Activated naive CD8-positive, alpha-beta T cell treated with anti-CD3 and anti-CD28 coated beads, Interleukin-2, amount 50 U/mL, for 24 hours (primary cell): ENCODE data around the gene DCBLD2.

ENCODE experiments used
- ATAC-seq: fragments of 150-1000 bp; cut with Tn5 transposase; one replicate; pipeline ENCODE4 v1.10.0; 2021
- DNase-seq: peaks from one replicate; pipeline ENCODE4 v3.0.0; 2021
- H3K27ac Mint-ChIP-seq: one replicate; pipeline ENCODE4 v1.8.0; 2021; ENCODE audit warnings: mild to moderate bottlenecking, mixed read lengths
- H3K27me3 Mint-ChIP-seq: one replicate; pipeline ENCODE4 v1.8.0; 2021; ENCODE audit warnings: mixed read lengths
- H3K36me3 Mint-ChIP-seq: one replicate; pipeline ENCODE4 v1.8.0; 2021; ENCODE audit warnings: low read depth, mixed read lengths
- H3K4me1 Mint-ChIP-seq: one replicate; pipeline ENCODE4 v1.8.0; 2021; ENCODE audit warnings: mixed read lengths
- H3K4me3 Mint-ChIP-seq: one replicate; pipeline ENCODE4 v1.8.0; 2021; ENCODE audit warnings: mild to moderate bottlenecking, moderate library complexity, mixed read lengths
- H3K9me3 Mint-ChIP-seq: one replicate; pipeline ENCODE4 v1.8.0; 2021; ENCODE audit warnings: mixed read lengths

Gene DCBLD2

GRCh38 chr3:98829246-98829832 is 72.2 kb downstream of the DCBLD2 start:
- H3K4me3 Mint-ChIP-seq: no peak overlapping the region
- H3K4me1 Mint-ChIP-seq: no peaks in the 10 kb centered on the region
- DNase-seq (no peak), ATAC-seq (no peak)
- H3K9me3 Mint-ChIP-seq: peaks cover 8% of the 10 kb centered on the region
- H3K27ac Mint-ChIP-seq: no peak overlapping the region
- no peaks in the 10 kb centered on the region for H3K36me3 Mint-ChIP-seq
- no peaks in the 10 kb centered on the region for H3K27me3 Mint-ChIP-seq

- no peak for ATAC-seq
- Mint-ChIP-seq H3K27me3 (no peaks in the 10 kb centered on the region), H3K9me3 (peaks cover 8% of the 10 kb centered on the region), H3K36me3 (no peaks in the 10 kb centered on the region), H3K4me3 (no peak overlapping the region), H3K27ac (no peak overlapping the region), H3K4me1 (no peaks in the 10 kb centered on the region)
- DNase-seq: no peak
Observed at GRCh38 chr3:98827221-98827920, 74.1 kb downstream of the DCBLD2 start.

- DNase-seq: no peak
- ATAC-seq: no peak
- no peak overlapping the region for H3K4me3 Mint-ChIP-seq
- H3K4me1 Mint-ChIP-seq: no peaks in the 10 kb centered on the region
- no peak overlapping the region for H3K27ac Mint-ChIP-seq
- H3K9me3 Mint-ChIP-seq: no peaks in the 10 kb centered on the region
- no peaks in the 10 kb centered on the region for H3K36me3 Mint-ChIP-seq
- H3K27me3 Mint-ChIP-seq: no peaks in the 10 kb centered on the region
Observed at GRCh38 chr3:98826126-98826525, 75.4 kb downstream of the DCBLD2 start.

GRCh38 chr3:98824256-98824655 is 77.2 kb downstream of the DCBLD2 start:
- no peak overlapping the region for H3K27ac Mint-ChIP-seq
- H3K4me1 Mint-ChIP-seq: no peaks in the 10 kb centered on the region
- H3K9me3 Mint-ChIP-seq: no peaks in the 10 kb centered on the region
- no peaks in the 10 kb centered on the region for H3K36me3 Mint-ChIP-seq
- no peak for ATAC-seq
- no peaks in the 10 kb centered on the region for H3K27me3 Mint-ChIP-seq
- DNase-seq: no peak
- no peak overlapping the region for H3K4me3 Mint-ChIP-seq

GRCh38 chr3:98823791-98824190 is 77.7 kb downstream of the DCBLD2 start:
- DNase-seq: no peak

GRCh38 chr3:98821063-98821462 is 80.4 kb downstream of the DCBLD2 start:
- DNase-seq: no peak
- Mint-ChIP-seq H3K9me3 (no peaks in the 10 kb centered on the region), H3K27me3 (no peaks in the 10 kb centered on the region), H3K36me3 (no peaks in the 10 kb centered on the region), H3K4me1 (no peaks in the 10 kb centered on the region), H3K27ac (no peak overlapping the region), H3K4me3 (no peak overlapping the region)
- no peak for ATAC-seq

More at GRCh38 chr3:98823791-98824190, 77.7 kb downstream of the DCBLD2 start:
- ATAC-seq: no peak
- Mint-ChIP-seq H3K4me1 (no peaks in the 10 kb centered on the region), H3K4me3 (no peak overlapping the region), H3K9me3 (no peaks in the 10 kb centered on the region), H3K27me3 (no peaks in the 10 kb centered on the region), H3K27ac (no peak overlapping the region), H3K36me3 (no peaks in the 10 kb centered on the region)

- no peaks in the 10 kb centered on the region for H3K27me3 Mint-ChIP-seq
- no peak for DNase-seq
- no peaks in the 10 kb centered on the region for H3K36me3 Mint-ChIP-seq
- no peak overlapping the region for H3K27ac Mint-ChIP-seq
- ATAC-seq: peak; percentile 63
- H3K9me3 Mint-ChIP-seq: no peaks in the 10 kb centered on the region
- no peaks in the 10 kb centered on the region for H3K4me1 Mint-ChIP-seq
- no peak overlapping the region for H3K4me3 Mint-ChIP-seq
Observed at GRCh38 chr3:98817547-98818041, 83.9 kb downstream of the DCBLD2 start.

GRCh38 chr3:98814817-98815420 is 86.6 kb downstream of the DCBLD2 start:
- Mint-ChIP-seq H3K27ac (no peak overlapping the region), H3K4me1 (no peaks in the 10 kb centered on the region), H3K27me3 (no peaks in the 10 kb centered on the region), H3K9me3 (no peaks in the 10 kb centered on the region), H3K36me3 (no peaks in the 10 kb centered on the region), H3K4me3 (no peak overlapping the region)
- ATAC-seq: no peak
- DNase-seq: no peak

GRCh38 chr3:98812851-98813374 is 88.6 kb downstream of the DCBLD2 start:
- no peak for DNase-seq
- H3K27ac Mint-ChIP-seq: no peak overlapping the region
- no peak overlapping the region for H3K4me3 Mint-ChIP-seq
- no peaks in the 10 kb centered on the region for H3K27me3 Mint-ChIP-seq
- peaks cover 3% of the 10 kb centered on the region for H3K4me1 Mint-ChIP-seq
- no peaks in the 10 kb centered on the region for H3K9me3 Mint-ChIP-seq
- H3K36me3 Mint-ChIP-seq: no peaks in the 10 kb centered on the region
- ATAC-seq: no peak

GRCh38 chr3:98811048-98811447 is 90.4 kb downstream of the DCBLD2 start:
- H3K9me3 Mint-ChIP-seq: no peaks in the 10 kb centered on the region
- ATAC-seq (no peak), DNase-seq (no peak)
- H3K27me3 Mint-ChIP-seq: no peaks in the 10 kb centered on the region
- H3K36me3 Mint-ChIP-seq: no peaks in the 10 kb centered on the region
- H3K27ac Mint-ChIP-seq: no peak overlapping the region
- H3K4me3 Mint-ChIP-seq: no peak overlapping the region
- peaks cover 3% of the 10 kb centered on the region for H3K4me1 Mint-ChIP-seq

- Mint-ChIP-seq H3K4me3 (no peak overlapping the region), H3K9me3 (no peaks in the 10 kb centered on the region), H3K36me3 (peaks cover 3% of the 10 kb centered on the region), H3K4me1 (peaks cover 3% of the 10 kb centered on the region), H3K27ac (no peak overlapping the region), H3K27me3 (no peaks in the 10 kb centered on the region)
- no peak for DNase-seq
- no peak for ATAC-seq
Observed at GRCh38 chr3:98809557-98809956, 91.9 kb downstream of the DCBLD2 start.

GRCh38 chr3:98808071-98808470 is 93.4 kb downstream of the DCBLD2 start:
- H3K4me1 Mint-ChIP-seq: peaks cover 3% of the 10 kb centered on the region
- ATAC-seq: no peak
- H3K36me3 Mint-ChIP-seq: peaks cover 6% of the 10 kb centered on the region
- no peaks in the 10 kb centered on the region for H3K9me3 Mint-ChIP-seq
- DNase-seq: no peak
- no peak overlapping the region for H3K4me3 Mint-ChIP-seq
- no peaks in the 10 kb centered on the region for H3K27me3 Mint-ChIP-seq
- no peak overlapping the region for H3K27ac Mint-ChIP-seq

GRCh38 chr3:98807561-98807960 is 93.9 kb downstream of the DCBLD2 start:
- H3K4me3 Mint-ChIP-seq: no peak overlapping the region
- peaks cover 6% of the 10 kb centered on the region for H3K36me3 Mint-ChIP-seq
- DNase-seq (no peak), ATAC-seq (no peak)
- no peaks in the 10 kb centered on the region for H3K9me3 Mint-ChIP-seq
- H3K4me1 Mint-ChIP-seq: peaks cover 3% of the 10 kb centered on the region
- no peak overlapping the region for H3K27ac Mint-ChIP-seq
- no peaks in the 10 kb centered on the region for H3K27me3 Mint-ChIP-seq

GRCh38 chr3:98807011-98807410 is 94.5 kb downstream of the DCBLD2 start:
- H3K4me1 Mint-ChIP-seq: peaks cover 3% of the 10 kb centered on the region
- ATAC-seq (no peak), DNase-seq (no peak)
- no peak overlapping the region for H3K27ac Mint-ChIP-seq
- no peak overlapping the region for H3K4me3 Mint-ChIP-seq
- H3K27me3 Mint-ChIP-seq: no peaks in the 10 kb centered on the region
- H3K36me3 Mint-ChIP-seq: peaks cover 6% of the 10 kb centered on the region
- no peaks in the 10 kb centered on the region for H3K9me3 Mint-ChIP-seq

GRCh38 chr3:98806521-98806920 is 95.0 kb downstream of the DCBLD2 start:
- no peak for DNase-seq
- H3K27ac Mint-ChIP-seq: no peak overlapping the region
- peaks cover 3% of the 10 kb centered on the region for H3K4me1 Mint-ChIP-seq
- peaks cover 6% of the 10 kb centered on the region for H3K36me3 Mint-ChIP-seq
- H3K9me3 Mint-ChIP-seq: no peaks in the 10 kb centered on the region
- no peak for ATAC-seq
- no peaks in the 10 kb centered on the region for H3K27me3 Mint-ChIP-seq
- no peak overlapping the region for H3K4me3 Mint-ChIP-seq
